HepG2 (cell line): ENCODE measurements around the gene CHD9. TPM values are rescaled to one million over a fixed set of nuclear protein-coding genes. Genes with fewer than 3 reads are reported as not detected.
"Not testable (repeated sequence)": the region's sequence is repeated elsewhere in the genome, so short reads cannot be mapped to it uniquely, and the experiment has no call there.

ENCODE experiments used
- ATAC-seq: fragments of 200-7000 bp; cut with Tn5 transposase; 3 replicates; pipeline ENCODE4 v1.9.1; 2020; ENCODE audit warnings: mild to moderate bottlenecking, moderate library complexity
- BruUV-seq: library from RNA; stranded (reverse); fragments of 400-500 nt; replicated peaks from 2 replicates; lab custom pipeline; 2021; lab: Mats Ljungman, UMichigan
- CTCF ChIA-PET: fragments of 300-600 bp; formaldehyde crosslinking; extraction: SDS; loops from one replicate; lab custom pipeline; 2021; ENCODE audit warnings: low total read pairs, inconsistent platforms, low intra/inter-chr PET ratio; lab: Yijun Ruan, JAX
- POLR2A ChIA-PET: fragments of 350-600 bp; sonication (Branson Sonifier 250); formaldehyde crosslinking; loops from one replicate; lab custom pipeline; 2020; ENCODE audit warnings: antibody characterized with exemption, inconsistent platforms; lab: Yijun Ruan, JAX
- DNase-seq: peaks from one replicate; pipeline ENCODE4 v3.0.0-alpha.2; 2015; ENCODE audit warnings: low spot score
- FAIRE-seq: peaks from 3 replicates; lab custom pipeline; 2011; peaks lifted over from hg19 to GRCh38; lab: Jason Lieb, UNC
- H2AFZ ChIP-seq: one replicate; pipeline ENCODE4 v1.6.1; 2011; ENCODE audit warnings: low read length, inconsistent platforms
- H3K27ac ChIP-seq: fragments of 300-600 bp; 3 replicates; pipeline ENCODE4 v1.8.0; 2011; ENCODE audit warnings: mixed run types, mild to moderate bottlenecking, mixed read lengths, low read length, inconsistent platforms; ENCODE audit not compliant: insufficient read depth; ENCODE audit errors: extremely low read length
- H3K27me3 ChIP-seq, 2 experiments: fragments of 200-600 bp in 1 of 2; 2 replicates in 1 of 2; 3 replicates in 1 of 2; pipeline versions ENCODE4 v1.6.0 to v1.8.0; 2011; ENCODE audit warnings: low read length in 2 of 2, mild to moderate bottlenecking in 2 of 2, moderate library complexity in 2 of 2, inconsistent platforms in 1 of 2; ENCODE audit not compliant: insufficient read depth in 2 of 2, control insufficient read depth in 1 of 2
- H3K36me3 ChIP-seq, 2 experiments: fragments of 200-600 bp in 1 of 2; replicated peaks in 1 of 2; 2 replicates in 1 of 2; 3 replicates in 1 of 2; pipeline versions ENCODE4 v1.5.1 to v1.8.0; 2011; ENCODE audit warnings: low read length in 2 of 2, inconsistent platforms in 1 of 2; ENCODE audit not compliant: insufficient read depth in 2 of 2, control insufficient read depth in 1 of 2
- H3K4me1 ChIP-seq: 2 replicates; pipeline ENCODE4 v1.5.1; 2012; ENCODE audit warnings: low read length, inconsistent platforms; ENCODE audit not compliant: insufficient read depth
- H3K4me2 ChIP-seq: 2 replicates; pipeline ENCODE4 v1.6.0; 2011; ENCODE audit warnings: low read depth, low read length, inconsistent platforms
- H3K4me3 ChIP-seq, 3 experiments: fragments of 200-600 bp in 1 of 3; sonication (generic), shearing (Covaris generic) in 1 of 3; replicated peaks in 1 of 3; 2 replicates each; pipeline ENCODE4 v1.5.1; 2011 to 2016; ENCODE audit warnings: low read length in 3 of 3, inconsistent platforms in 2 of 3, low read depth in 2 of 3, mild to moderate bottlenecking in 2 of 3, control low read depth in 1 of 3, mixed read lengths in 1 of 3; ENCODE audit not compliant: insufficient read depth in 1 of 3
- H3K79me2 ChIP-seq: one replicate; pipeline ENCODE4 v1.6.1; 2011; ENCODE audit warnings: low read length, inconsistent platforms; ENCODE audit not compliant: insufficient read depth
- H3K9ac ChIP-seq: 2 replicates; pipeline ENCODE4 v1.6.0; 2011; ENCODE audit warnings: mild to moderate bottlenecking, low read depth, low read length, inconsistent platforms; ENCODE audit not compliant: insufficient read depth
- H3K9me3 ChIP-seq: 2 replicates; pipeline ENCODE4 v1.5.1; 2012; ENCODE audit warnings: mild to moderate bottlenecking, low read length
- H4K20me1 ChIP-seq: 2 replicates; pipeline ENCODE4 v1.6.0; 2011; ENCODE audit warnings: inconsistent platforms, mild to moderate bottlenecking, low read length, moderate library complexity; ENCODE audit not compliant: insufficient read depth
- NFRKB ChIP-seq: fragments of 450-650 bp; IDR thresholded peaks from 2 replicates; pipeline ENCODE4 v1.6.1; 2017
- ZBTB3 ChIP-seq: sonication (generic); formaldehyde crosslinking; IDR thresholded peaks from 2 replicates; pipeline ENCODE4 v1.4.0; 2020; ENCODE audit warnings: low read depth, mild to moderate bottlenecking, moderate library complexity, missing genetic modification reagents, borderline replicate concordance
- ZNF407 ChIP-seq: sonication (generic); formaldehyde crosslinking; IDR thresholded peaks from one replicate; pipeline ENCODE4 v1.5.1; 2020; ENCODE audit warnings: mild to moderate bottlenecking, missing genetic modification reagents; ENCODE audit errors: not compliant biosample characterization
- ZNF543 ChIP-seq: sonication (generic); formaldehyde crosslinking; IDR thresholded peaks from 2 replicates; pipeline ENCODE4 v1.4.0; 2020; ENCODE audit warnings: mild to moderate bottlenecking, missing genetic modification reagents
- WGBS: methylation state at CpG from one replicate; pipeline ENCODE4 v1.1.6; 2017; ENCODE audit warnings: low lambda C conversion rate; 5-methylcytosine and 5-hydroxymethylcytosine counted together
- in situ Hi-C: cut with HindIII; loops from 2 replicates; pipeline ENCODE4 v1.10.0; 2017; ENCODE audit warnings: low pct_unique_long_range_greater_than_20kb; ENCODE audit not compliant: extremely low pct_ligation_motif_present
- intact Hi-C: fragments of 100-400 bp; cut with micrococcal nuclease; formaldehyde crosslinking; loops from one replicate; pipeline ENCODE4 v1.10.0; 2022; ENCODE audit not compliant: unreplicated experiment
- polyA plus RNA-seq, 8 experiments: library from polyadenylated mRNA; depleted of rRNA in 3 of 8; stranded (reverse) in 7 of 8; unstranded in 1 of 8; fragments of >200 nt; fragmentation: Illumina TruSeq in 4 of 8; extraction: Trizol in 4 of 8; gene quantifications; 2 replicates each; pipeline versions ENCODE4 v1.2.1 to v1.2.3, GENCODE V29; 2011 to 2016; ENCODE audit warnings: low read depth in 4 of 8, missing spikeins in 1 of 8, mixed read lengths in 1 of 8; ENCODE audit not compliant: insufficient read depth in 1 of 8
- total RNA-seq, 5 experiments: library from RNA; depleted of rRNA; stranded (reverse); fragments of >200 nt; fragmentation: Illumina TruSeq; extraction: Trizol; gene quantifications; 2 replicates each; pipeline ENCODE4 v1.2.3, GENCODE V29; 2016; ENCODE audit warnings: low read depth in 1 of 5

Gene CHD9
- total and polyA plus RNA-seq, 2 of the 13 experiments (the other 11 are each of a cell fraction or from before 2014, with no cell fraction given): 23.4 to 27.7 TPM

- TF ChIP-seq ZBTB3 (CRISPR knock-in tag) (no peak), NFRKB (no peak), ZNF407 (no peak), ZNF543 (no peak)
- Histone ChIP-seq H3K36me3 (no peaks in the 10 kb centered on the region), H3K9me3 (peaks cover 6% of the 10 kb centered on the region; the same call in 1 of the 2 replicates), H3K27ac (no peak overlapping the region), H3K79me2 (no peaks in the 10 kb centered on the region), H2AFZ (no peak overlapping the region), H3K4me2 (no peak overlapping the region), H3K27me3 (no peaks in the 10 kb centered on the region), H3K9ac (no peak overlapping the region), H3K4me1 (peaks cover 16% of the 10 kb centered on the region), H4K20me1 (no peaks in the 10 kb centered on the region), H3K4me3 (no peak overlapping the region)
- no TSS peak for BruUV-seq
- DNase-seq (no peak), FAIRE-seq (no peak), ATAC-seq (no peak)
- POLR2A ChIA-PET: no interaction called here
- WGBS: 67% methylated on average over 6 of the region's 6 CpGs
- CTCF ChIA-PET: no interaction called here
- intact Hi-C loops (no loop called here), in situ Hi-C loops (no loop called here)
These were observed 18.7 kb upstream of the CHD9 start for GRCh38 chr16:53036066-53036465.

- DNase-seq, H3K9ac ChIP-seq, H3K9me3 ChIP-seq, H3K36me3 ChIP-seq, H3K4me3 ChIP-seq, FAIRE-seq, H3K4me2 ChIP-seq, ATAC-seq, H2AFZ ChIP-seq, H3K79me2 ChIP-seq, H4K20me1 ChIP-seq, CTCF ChIA-PET, H3K27ac ChIP-seq, H3K27me3 ChIP-seq, BruUV-seq, POLR2A ChIA-PET, intact Hi-C loops, in situ Hi-C loops: not testable (repeated sequence)
- H3K4me1 ChIP-seq: peaks cover 23% of the 10 kb centered on the region
- WGBS: 59% methylated on average over 6 of the region's 6 CpGs
These were observed 18.1 kb upstream of the CHD9 start for GRCh38 chr16:53036711-53037110.
